SK-N-SH treated with all-trans-retinoic acid at 6 μM for 48 hours (cell line): Measurements from ENCODE around the gene IGHMBP2.

Experiments used
- ATAC-seq: fragments of 200-7000 bp; cut with Tn5 transposase; 3 replicates; pipeline ENCODE4 v1.9.1; 2020; ENCODE audit warnings: mild to moderate bottlenecking, moderate library complexity
- BACH2 ChIP-seq: fragments of 250-450 bp; sonication (Bioruptor Pico); IDR thresholded peaks from 2 replicates; pipeline ENCODE4 v1.9.0; 2021; ENCODE audit warnings: mild to moderate bottlenecking, borderline replicate concordance
- CREB5 ChIP-seq: fragments of 250-450 bp; sonication (Bioruptor Pico); IDR thresholded peaks from 2 replicates; pipeline ENCODE4 v1.5.1; 2020; ENCODE audit warnings: low read depth, mild to moderate bottlenecking, moderate library complexity
- CSDC2 ChIP-seq: fragments of 250-450 bp; sonication (Bioruptor Pico); IDR thresholded peaks from 2 replicates; pipeline ENCODE4 v1.5.0; 2020; ENCODE audit warnings: mild to moderate bottlenecking, moderate library complexity
- ESRRG ChIP-seq: fragments of 250-450 bp; sonication (Bioruptor Pico); IDR thresholded peaks from 2 replicates; pipeline ENCODE4 v1.6.1; 2021; ENCODE audit warnings: mild to moderate bottlenecking
- GLIS3 ChIP-seq: fragments of 250-450 bp; sonication (Bioruptor Pico); IDR thresholded peaks from 2 replicates; pipeline ENCODE4 v1.5.0; 2020; ENCODE audit warnings: mild to moderate bottlenecking, moderate library complexity
- ISL1 ChIP-seq: fragments of 250-450 bp; sonication (Bioruptor Pico); IDR thresholded peaks from 2 replicates; pipeline ENCODE4 v2.1.2; 2022; ENCODE audit warnings: mild to moderate bottlenecking, moderate library complexity
- OSR1 ChIP-seq: fragments of 250-450 bp; sonication (Bioruptor Pico); IDR thresholded peaks from 2 replicates; pipeline ENCODE4 v1.8.0; 2022; ENCODE audit warnings: moderate library complexity, mild to moderate bottlenecking, inconsistent platforms
- PPARA ChIP-seq: fragments of 250-450 bp; sonication (Bioruptor Pico); IDR thresholded peaks from 2 replicates; pipeline ENCODE4 v1.5.0; 2020; ENCODE audit warnings: mild to moderate bottlenecking, borderline replicate concordance
- RARB ChIP-seq: fragments of 250-450 bp; sonication (Bioruptor Pico); IDR thresholded peaks from 2 replicates; pipeline ENCODE4 v1.8.0; 2021; ENCODE audit warnings: mild to moderate bottlenecking, moderate library complexity
- SNAI2 ChIP-seq: fragments of 250-450 bp; sonication (Bioruptor Pico); IDR thresholded peaks from 2 replicates; pipeline ENCODE4 v1.5.0; 2020; ENCODE audit warnings: mild to moderate bottlenecking, moderate library complexity
- TCF4 ChIP-seq: fragments of 250-450 bp; sonication (Bioruptor Pico); IDR thresholded peaks from 2 replicates; pipeline ENCODE4 v1.8.0; 2021; ENCODE audit warnings: mild to moderate bottlenecking, moderate library complexity, borderline replicate concordance
- TOX ChIP-seq: fragments of 250-450 bp; sonication (Bioruptor Pico); IDR thresholded peaks from 2 replicates; pipeline ENCODE4 v1.8.0; 2021; ENCODE audit warnings: mild to moderate bottlenecking, moderate library complexity, borderline replicate concordance
- ZC3H10 ChIP-seq: fragments of 250-450 bp; sonication (Bioruptor Pico); IDR thresholded peaks from 2 replicates; pipeline ENCODE4 v1.5.1; 2021; ENCODE audit warnings: mild to moderate bottlenecking, moderate library complexity
- ZFP3 ChIP-seq: fragments of 250-450 bp; sonication (Bioruptor Pico); IDR thresholded peaks from 2 replicates; pipeline ENCODE4 v1.5.0; 2020; ENCODE audit warnings: mild to moderate bottlenecking, moderate library complexity
- ZFP30 ChIP-seq: fragments of 450-650 bp; formaldehyde crosslinking; IDR thresholded peaks from 2 replicates; pipeline ENCODE4 v1.5.0; 2022; ENCODE audit warnings: mild to moderate bottlenecking, moderate library complexity
- ZNF565 ChIP-seq: fragments of 450-650 bp; formaldehyde crosslinking; conservative IDR thresholded peaks from 2 replicates; pipeline ENCODE4 v1.5.0; 2020; ENCODE audit warnings: low read depth, mild to moderate bottlenecking, moderate library complexity
- ZNF70 ChIP-seq: fragments of 450-650 bp; formaldehyde crosslinking; IDR thresholded peaks from 2 replicates; pipeline ENCODE4 v1.5.0; 2020; ENCODE audit warnings: mild to moderate bottlenecking, moderate library complexity
- ZNF8 ChIP-seq: fragments of 450-650 bp; formaldehyde crosslinking; IDR thresholded peaks from 2 replicates; pipeline ENCODE4 v1.5.0; 2020; ENCODE audit warnings: mild to moderate bottlenecking, moderate library complexity
- TF ChIP-seq, protein P1 (sequence below): fragments of 250-450 bp; sonication (Bioruptor Pico); IDR thresholded peaks from 2 replicates; pipeline ENCODE4 v1.5.0; 2020; ENCODE audit warnings: mild to moderate bottlenecking, moderate library complexity
- TF ChIP-seq, protein P2 (sequence below): fragments of 250-450 bp; sonication (Bioruptor Pico); IDR thresholded peaks from 2 replicates; pipeline ENCODE4 v1.8.0; 2020; ENCODE audit warnings: mild to moderate bottlenecking, moderate library complexity, borderline replicate concordance
- TF ChIP-seq, protein P3 (sequence below): fragments of 250-450 bp; sonication (Bioruptor Pico); IDR thresholded peaks from 2 replicates; pipeline ENCODE4 v1.8.0; 2021; ENCODE audit warnings: low read depth, mild to moderate bottlenecking, moderate library complexity, borderline replicate concordance
- TF ChIP-seq, protein P4 (sequence below): fragments of 250-450 bp; sonication (Bioruptor Pico); IDR thresholded peaks from 2 replicates; pipeline ENCODE4 v1.5.1; 2021; ENCODE audit warnings: mild to moderate bottlenecking, moderate library complexity

Gene IGHMBP2

GRCh38 chr11:68938088-68938487 is 34.4 kb downstream of the IGHMBP2 start:
- no peak for ATAC-seq
- no peak for TF ChIP-seq CSDC2 (CRISPR knock-in tag)
- no peak for TF ChIP-seq GLIS3 (CRISPR knock-in tag)
- no peak for TF ChIP-seq ISL1 (CRISPR knock-in tag)
- no peak for TF ChIP-seq OSR1 (CRISPR knock-in tag)
- TF ChIP-seq ZC3H10 = no peak
- TF ChIP-seq, protein P1, sequence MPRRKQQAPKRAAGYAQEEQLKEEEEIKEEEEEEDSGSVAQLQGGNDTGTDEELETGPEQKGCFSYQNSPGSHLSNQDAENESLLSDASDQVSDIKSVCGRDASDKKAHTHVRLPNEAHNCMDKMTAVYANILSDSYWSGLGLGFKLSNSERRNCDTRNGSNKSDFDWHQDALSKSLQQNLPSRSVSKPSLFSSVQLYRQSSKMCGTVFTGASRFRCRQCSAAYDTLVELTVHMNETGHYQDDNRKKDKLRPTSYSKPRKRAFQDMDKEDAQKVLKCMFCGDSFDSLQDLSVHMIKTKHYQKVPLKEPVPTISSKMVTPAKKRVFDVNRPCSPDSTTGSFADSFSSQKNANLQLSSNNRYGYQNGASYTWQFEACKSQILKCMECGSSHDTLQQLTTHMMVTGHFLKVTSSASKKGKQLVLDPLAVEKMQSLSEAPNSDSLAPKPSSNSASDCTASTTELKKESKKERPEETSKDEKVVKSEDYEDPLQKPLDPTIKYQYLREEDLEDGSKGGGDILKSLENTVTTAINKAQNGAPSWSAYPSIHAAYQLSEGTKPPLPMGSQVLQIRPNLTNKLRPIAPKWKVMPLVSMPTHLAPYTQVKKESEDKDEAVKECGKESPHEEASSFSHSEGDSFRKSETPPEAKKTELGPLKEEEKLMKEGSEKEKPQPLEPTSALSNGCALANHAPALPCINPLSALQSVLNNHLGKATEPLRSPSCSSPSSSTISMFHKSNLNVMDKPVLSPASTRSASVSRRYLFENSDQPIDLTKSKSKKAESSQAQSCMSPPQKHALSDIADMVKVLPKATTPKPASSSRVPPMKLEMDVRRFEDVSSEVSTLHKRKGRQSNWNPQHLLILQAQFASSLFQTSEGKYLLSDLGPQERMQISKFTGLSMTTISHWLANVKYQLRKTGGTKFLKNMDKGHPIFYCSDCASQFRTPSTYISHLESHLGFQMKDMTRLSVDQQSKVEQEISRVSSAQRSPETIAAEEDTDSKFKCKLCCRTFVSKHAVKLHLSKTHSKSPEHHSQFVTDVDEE (CRISPR knock-in tag) = no peak
- no peak for TF ChIP-seq ZNF8 (CRISPR knock-in tag)
- TF ChIP-seq TOX = no peak
- TF ChIP-seq ZFP3 (CRISPR knock-in tag) = no peak
- TF ChIP-seq ZNF565 = no peak
- TF ChIP-seq ESRRG (CRISPR knock-in tag) = no peak
- TF ChIP-seq, protein P2, sequence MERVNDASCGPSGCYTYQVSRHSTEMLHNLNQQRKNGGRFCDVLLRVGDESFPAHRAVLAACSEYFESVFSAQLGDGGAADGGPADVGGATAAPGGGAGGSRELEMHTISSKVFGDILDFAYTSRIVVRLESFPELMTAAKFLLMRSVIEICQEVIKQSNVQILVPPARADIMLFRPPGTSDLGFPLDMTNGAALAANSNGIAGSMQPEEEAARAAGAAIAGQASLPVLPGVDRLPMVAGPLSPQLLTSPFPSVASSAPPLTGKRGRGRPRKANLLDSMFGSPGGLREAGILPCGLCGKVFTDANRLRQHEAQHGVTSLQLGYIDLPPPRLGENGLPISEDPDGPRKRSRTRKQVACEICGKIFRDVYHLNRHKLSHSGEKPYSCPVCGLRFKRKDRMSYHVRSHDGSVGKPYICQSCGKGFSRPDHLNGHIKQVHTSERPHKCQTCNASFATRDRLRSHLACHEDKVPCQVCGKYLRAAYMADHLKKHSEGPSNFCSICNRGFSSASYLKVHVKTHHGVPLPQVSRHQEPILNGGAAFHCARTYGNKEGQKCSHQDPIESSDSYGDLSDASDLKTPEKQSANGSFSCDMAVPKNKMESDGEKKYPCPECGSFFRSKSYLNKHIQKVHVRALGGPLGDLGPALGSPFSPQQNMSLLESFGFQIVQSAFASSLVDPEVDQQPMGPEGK = no peak
- no peak for TF ChIP-seq SNAI2 (CRISPR knock-in tag)
- TF ChIP-seq BACH2 = no peak
- TF ChIP-seq PPARA (CRISPR knock-in tag) = no peak
- TF ChIP-seq ZNF70 (CRISPR knock-in tag) = no peak

- no peak for ATAC-seq
- TF ChIP-seq OSR1 (CRISPR knock-in tag) (no peak), ESRRG (CRISPR knock-in tag) (no peak), ISL1 (CRISPR knock-in tag) (no peak), ZNF8 (CRISPR knock-in tag) (no peak), ZNF565 (no peak), ZC3H10 (no peak), CREB5 (CRISPR knock-in tag) (no peak), ZFP30 (no peak), RARB (CRISPR knock-in tag) (no peak), CSDC2 (CRISPR knock-in tag) (no peak), TCF4 (no peak), GLIS3 (CRISPR knock-in tag) (no peak), SNAI2 (CRISPR knock-in tag) (no peak), TOX (no peak), BACH2 (no peak)
- TF ChIP-seq, protein P2 = no peak
- TF ChIP-seq, protein P3, sequence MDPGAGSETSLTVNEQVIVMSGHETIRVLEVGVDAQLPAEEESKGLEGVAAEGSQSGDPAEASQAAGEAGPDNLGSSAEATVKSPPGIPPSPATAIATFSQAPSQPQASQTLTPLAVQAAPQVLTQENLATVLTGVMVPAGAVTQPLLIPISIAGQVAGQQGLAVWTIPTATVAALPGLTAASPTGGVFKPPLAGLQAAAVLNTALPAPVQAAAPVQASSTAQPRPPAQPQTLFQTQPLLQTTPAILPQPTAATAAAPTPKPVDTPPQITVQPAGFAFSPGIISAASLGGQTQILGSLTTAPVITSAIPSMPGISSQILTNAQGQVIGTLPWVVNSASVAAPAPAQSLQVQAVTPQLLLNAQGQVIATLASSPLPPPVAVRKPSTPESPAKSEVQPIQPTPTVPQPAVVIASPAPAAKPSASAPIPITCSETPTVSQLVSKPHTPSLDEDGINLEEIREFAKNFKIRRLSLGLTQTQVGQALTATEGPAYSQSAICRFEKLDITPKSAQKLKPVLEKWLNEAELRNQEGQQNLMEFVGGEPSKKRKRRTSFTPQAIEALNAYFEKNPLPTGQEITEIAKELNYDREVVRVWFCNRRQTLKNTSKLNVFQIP (CRISPR knock-in tag) = no peak
- TF ChIP-seq, protein P1 (CRISPR knock-in tag) = no peak
- TF ChIP-seq, protein P4, sequence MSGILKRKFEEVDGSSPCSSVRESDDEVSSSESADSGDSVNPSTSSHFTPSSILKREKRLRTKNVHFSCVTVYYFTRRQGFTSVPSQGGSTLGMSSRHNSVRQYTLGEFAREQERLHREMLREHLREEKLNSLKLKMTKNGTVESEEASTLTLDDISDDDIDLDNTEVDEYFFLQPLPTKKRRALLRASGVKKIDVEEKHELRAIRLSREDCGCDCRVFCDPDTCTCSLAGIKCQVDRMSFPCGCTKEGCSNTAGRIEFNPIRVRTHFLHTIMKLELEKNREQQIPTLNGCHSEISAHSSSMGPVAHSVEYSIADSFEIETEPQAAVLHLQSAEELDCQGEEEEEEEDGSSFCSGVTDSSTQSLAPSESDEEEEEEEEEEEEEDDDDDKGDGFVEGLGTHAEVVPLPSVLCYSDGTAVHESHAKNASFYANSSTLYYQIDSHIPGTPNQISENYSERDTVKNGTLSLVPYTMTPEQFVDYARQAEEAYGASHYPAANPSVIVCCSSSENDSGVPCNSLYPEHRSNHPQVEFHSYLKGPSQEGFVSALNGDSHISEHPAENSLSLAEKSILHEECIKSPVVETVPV (CRISPR knock-in tag) = no peak
These were observed 35.3 kb downstream of the IGHMBP2 start for GRCh38 chr11:68938816-68939582.
